H9 (cell line): Measurements from ENCODE around the gene KCTD5. TPM values are rescaled to one million over a fixed set of nuclear protein-coding genes. Genes with fewer than 3 reads are reported as not detected.
"Not testable (repeated sequence)": the region's sequence is repeated elsewhere in the genome, so short reads cannot be mapped to it uniquely, and the experiment has no call there.

Experiments used
- DNase-seq: peaks from one replicate; pipeline ENCODE4 v3.0.0-alpha.2; 2017
- H2AFZ ChIP-seq: one replicate; pipeline ENCODE4 v1.6.1; 2013; ENCODE audit warnings: mild to moderate bottlenecking, low read length, control low read depth, moderate library complexity
- H2AK5ac ChIP-seq: 2 replicates; pipeline ENCODE4 v1.6.1; 2013; ENCODE audit warnings: low read length, control low read depth, mixed read lengths; ENCODE audit not compliant: insufficient read length
- H2BK120ac ChIP-seq: one replicate; pipeline ENCODE4 v1.6.1; 2013; ENCODE audit warnings: low read depth, mild to moderate bottlenecking, low read length, control low read depth, inconsistent platforms; ENCODE audit not compliant: poor library complexity, severe bottlenecking
- H2BK12ac ChIP-seq: 2 replicates; pipeline ENCODE4 v1.6.1; 2013; ENCODE audit warnings: low read length, control low read depth, mixed read lengths, low read depth; ENCODE audit not compliant: insufficient read length
- H2BK15ac ChIP-seq: 2 replicates; pipeline ENCODE4 v1.6.1; 2013; ENCODE audit warnings: low read depth, low read length, control low read depth
- H2BK20ac ChIP-seq: one replicate; pipeline ENCODE4 v1.6.1; 2013; ENCODE audit warnings: low read depth, mild to moderate bottlenecking, low read length, control low read depth, inconsistent platforms; ENCODE audit not compliant: poor library complexity, severe bottlenecking
- H2BK5ac ChIP-seq: 2 replicates; pipeline ENCODE4 v1.6.1; 2013; ENCODE audit warnings: low read length, control low read depth, mixed read lengths; ENCODE audit not compliant: insufficient read length
- H3K14ac ChIP-seq: 2 replicates; pipeline ENCODE4 v1.6.1; 2013; ENCODE audit warnings: low read length, control low read depth; ENCODE audit not compliant: insufficient read depth
- H3K18ac ChIP-seq: 2 replicates; pipeline ENCODE4 v1.6.1; 2013; ENCODE audit warnings: low read depth, mild to moderate bottlenecking, mixed read lengths, low read length, control low read depth; ENCODE audit not compliant: insufficient read length
- H3K23ac ChIP-seq: 2 replicates; pipeline ENCODE4 v1.6.1; 2013; ENCODE audit warnings: low read length, control low read depth, mixed read lengths, low read depth; ENCODE audit not compliant: insufficient read length
- H3K23me2 ChIP-seq: 2 replicates; pipeline ENCODE4 v1.6.1; 2013; ENCODE audit warnings: low read depth, mild to moderate bottlenecking, mixed read lengths, low read length, control low read depth; ENCODE audit not compliant: insufficient read length, poor library complexity, severe bottlenecking
- H3K27ac ChIP-seq: 2 replicates; pipeline ENCODE4 v1.5.1; 2013; ENCODE audit warnings: low read length, control low read depth, mixed read lengths, low read depth; ENCODE audit not compliant: insufficient read length
- H3K27me3 ChIP-seq: 2 replicates; pipeline ENCODE4 v1.6.1; 2013; ENCODE audit warnings: low read length, control low read depth, inconsistent platforms; ENCODE audit not compliant: insufficient read depth
- H3K4ac ChIP-seq: 2 replicates; pipeline ENCODE4 v1.6.1; 2013; ENCODE audit warnings: low read depth, mild to moderate bottlenecking, control low read depth, inconsistent platforms, low read length, moderate library complexity
- H3K4me1 ChIP-seq: 2 replicates; pipeline ENCODE4 v1.6.1; 2013; ENCODE audit warnings: low read length, control low read depth, inconsistent platforms; ENCODE audit not compliant: insufficient read depth
- H3K4me2 ChIP-seq: 2 replicates; pipeline ENCODE4 v1.6.1; 2013; ENCODE audit warnings: low read length, control low read depth, mixed read lengths; ENCODE audit not compliant: insufficient read length, insufficient read depth
- H3K56ac ChIP-seq: 2 replicates; pipeline ENCODE4 v1.6.1; 2013; ENCODE audit warnings: low read depth, mild to moderate bottlenecking, mixed read lengths, low read length, control low read depth; ENCODE audit not compliant: insufficient read length
- H3K79me1 ChIP-seq: 2 replicates; pipeline ENCODE4 v1.6.1; 2013; ENCODE audit warnings: low read depth, mild to moderate bottlenecking, moderate library complexity, low read length, control low read depth, inconsistent platforms; ENCODE audit not compliant: insufficient read depth, poor library complexity, severe bottlenecking
- H3K79me2 ChIP-seq: 2 replicates; pipeline ENCODE4 v1.6.1; 2013; ENCODE audit warnings: low read length, control low read depth, inconsistent platforms; ENCODE audit not compliant: insufficient read depth
- H3K9ac ChIP-seq: 2 replicates; pipeline ENCODE4 v1.6.1; 2013; ENCODE audit warnings: low read length, control low read depth, mixed read lengths; ENCODE audit not compliant: insufficient read length; ENCODE audit errors: extremely low read depth
- H3K9me3 ChIP-seq: one replicate; pipeline ENCODE4 v1.6.1; 2013; ENCODE audit warnings: low read depth, low read length, inconsistent platforms; ENCODE audit not compliant: control insufficient read depth
- H3T11ph ChIP-seq: one replicate; pipeline ENCODE4 v1.6.1; 2013; ENCODE audit warnings: mild to moderate bottlenecking, low read length, control low read depth, inconsistent platforms
- H4K20me1 ChIP-seq: one replicate; pipeline ENCODE4 v1.6.1; 2013; ENCODE audit not compliant: control insufficient read depth, insufficient read length, insufficient read depth
- H4K5ac ChIP-seq: 2 replicates; pipeline ENCODE4 v1.6.1; 2013; ENCODE audit warnings: low read depth, mild to moderate bottlenecking, mixed read lengths, low read length, control low read depth; ENCODE audit not compliant: insufficient read length
- H4K8ac ChIP-seq: replicated peaks from 2 replicates; pipeline ENCODE4 v1.6.1; 2013; ENCODE audit warnings: low read length, control low read depth, mixed read lengths, low read depth; ENCODE audit not compliant: insufficient read length
- H4K91ac ChIP-seq: 2 replicates; pipeline ENCODE4 v1.6.1; 2013; ENCODE audit warnings: low read depth, mild to moderate bottlenecking, moderate library complexity, mixed read lengths, low read length, control low read depth; ENCODE audit not compliant: insufficient read length
- H3K27ac Mint-ChIP-seq, 3 experiments: 2 replicates in 2 of 3; 3 replicates in 1 of 3; pipeline ENCODE4 v1.8.0; 2020 to 2021; ENCODE audit warnings: mixed read lengths in 3 of 3, mild to moderate bottlenecking in 1 of 3, moderate library complexity in 1 of 3
- H3K27me3 Mint-ChIP-seq: 2 replicates; pipeline ENCODE4 v1.8.0; 2021; ENCODE audit warnings: low read depth, mild to moderate bottlenecking, moderate library complexity, mixed read lengths
- H3K36me3 Mint-ChIP-seq, 3 experiments: 2 replicates in 2 of 3; 3 replicates in 1 of 3; pipeline ENCODE4 v1.8.0; 2020 to 2021; ENCODE audit warnings: low read depth in 3 of 3, mixed read lengths in 3 of 3; ENCODE audit not compliant: insufficient read depth in 1 of 3
- H3K4me1 Mint-ChIP-seq, 2 experiments: 2 replicates each; pipeline ENCODE4 v1.8.0; 2020; ENCODE audit warnings: mixed read lengths in 2 of 2
- H3K4me3 Mint-ChIP-seq, 2 experiments: 2 replicates in 1 of 2; 3 replicates in 1 of 2; pipeline ENCODE4 v1.8.0; 2020 to 2021; ENCODE audit warnings: mild to moderate bottlenecking in 2 of 2, mixed read lengths in 2 of 2, moderate library complexity in 1 of 2
- H3K9me3 Mint-ChIP-seq, 2 experiments: 2 replicates in 1 of 2; 3 replicates in 1 of 2; pipeline ENCODE4 v1.8.0; 2020; ENCODE audit warnings: mild to moderate bottlenecking in 2 of 2, mixed read lengths in 2 of 2, moderate library complexity in 1 of 2
- WGBS: extraction: QIAGEN DNeasy Blood & Tissue Kit; methylation state at CpG from one replicate; pipeline ENCODE4 v1.1.7; 2013; ENCODE audit warnings: missing lambda C conversion rate, low lambda C conversion rate, mixed read lengths; ENCODE audit not compliant: insufficient read length; ENCODE audit errors: extremely low coverage; 5-methylcytosine and 5-hydroxymethylcytosine counted together
- total RNA-seq: library from RNA; stranded (reverse); gene quantifications from 2 replicates; pipeline ENCODE4 v1.2.1, GENCODE V29; 2021

Gene KCTD5
- total RNA-seq, 1 experiment from 2014 or later, result 39.9 TPM

- not testable (repeated sequence) for H3K23me2 ChIP-seq, H3K4me3 Mint-ChIP-seq, H3K27ac ChIP-seq, H4K8ac ChIP-seq, H3K79me1 ChIP-seq, H3K9me3 ChIP-seq, H3K23ac ChIP-seq, H3K18ac ChIP-seq, H4K20me1 ChIP-seq, H3T11ph ChIP-seq, H3K4me1 Mint-ChIP-seq, H2AFZ ChIP-seq, H3K4me1 ChIP-seq, H2BK20ac ChIP-seq, H3K36me3 Mint-ChIP-seq, H3K14ac ChIP-seq, H2BK5ac ChIP-seq, H3K9ac ChIP-seq, H2BK15ac ChIP-seq, H3K27ac Mint-ChIP-seq, H3K79me2 ChIP-seq, H2BK120ac ChIP-seq, DNase-seq, H4K91ac ChIP-seq, H3K4me2 ChIP-seq, H3K9me3 Mint-ChIP-seq, H2AK5ac ChIP-seq, H4K5ac ChIP-seq, H3K56ac ChIP-seq, H3K4ac ChIP-seq, H2BK12ac ChIP-seq, H3K27me3 ChIP-seq
- H3K27me3 Mint-ChIP-seq, result peaks cover 10% of the 10 kb centered on the region
- WGBS, result no CpG with 5 or more reads among the region's 8 CpGs
Measured at GRCh38 chr16:2654949-2655348, 27.4 kb upstream of the KCTD5 start.
